IMR-90 (cell line): ENCODE results near the gene BTBD17. TPM values are rescaled to one million over a fixed set of nuclear protein-coding genes. Genes with fewer than 3 reads are reported as not detected.

ENCODE experiments used
- ATAC-seq: fragments of 200-7000 bp; cut with Tn5 transposase; 2 replicates; pipeline ENCODE4 v1.9.1; 2020; ENCODE audit warnings: low read depth, mild to moderate bottlenecking, moderate library complexity
- BruUV-seq: library from RNA; stranded (reverse); fragments of 400-500 nt; replicated peaks from 2 replicates; lab custom pipeline; 2021; lab: Mats Ljungman, UMichigan
- CTCF ChIA-PET: fragments of 300-600 bp; formaldehyde crosslinking; extraction: SDS; loops from one replicate; lab custom pipeline; 2021; ENCODE audit warnings: antibody characterized with exemption; lab: Yijun Ruan, JAX
- POLR2A ChIA-PET: fragments of 300-600 bp; sonication (Branson Sonifier 250); formaldehyde crosslinking; loops from one replicate; lab custom pipeline; 2022; ENCODE audit warnings: antibody characterized with exemption; ENCODE audit not compliant: unreplicated experiment; lab: Charles Lee
- DNase-seq: peaks from one replicate; pipeline ENCODE4 v3.0.0; 2013
- H2AFZ ChIP-seq: replicated peaks from 2 replicates; pipeline ENCODE3; 2013; ENCODE audit warnings: low read length, mild to moderate bottlenecking; ENCODE audit not compliant: poor library complexity
- H2AK5ac ChIP-seq: 2 replicates; pipeline ENCODE4 v1.6.1; 2013; ENCODE audit warnings: low read depth, low read length, inconsistent platforms
- H2AK9ac ChIP-seq: replicated peaks from 2 replicates; pipeline ENCODE3; 2013; ENCODE audit warnings: mild to moderate bottlenecking, low read depth, low read length, moderate library complexity; ENCODE audit not compliant: poor library complexity
- H2BK120ac ChIP-seq: 2 replicates; pipeline ENCODE4 v1.6.1; 2013; ENCODE audit warnings: low read depth, low read length, inconsistent platforms
- H2BK15ac ChIP-seq: 3 replicates; pipeline ENCODE4 v1.6.1; 2013; ENCODE audit warnings: low read depth, low read length, inconsistent platforms
- H2BK20ac ChIP-seq: 2 replicates; pipeline ENCODE4 v1.6.1; 2013; ENCODE audit warnings: low read depth, mild to moderate bottlenecking, inconsistent platforms, low read length, moderate library complexity
- H2BK5ac ChIP-seq: 2 replicates; pipeline ENCODE4 v1.6.1; 2013; ENCODE audit warnings: mild to moderate bottlenecking, low read depth, low read length, inconsistent platforms; ENCODE audit not compliant: poor library complexity, severe bottlenecking
- H3K14ac ChIP-seq: replicated peaks from 2 replicates; pipeline ENCODE4 v1.6.1; 2013; ENCODE audit warnings: low read depth, low read length, inconsistent platforms
- H3K18ac ChIP-seq: 2 replicates; pipeline ENCODE4 v1.6.1; 2013; ENCODE audit warnings: low read depth, low read length, control low read depth
- H3K23ac ChIP-seq: 2 replicates; pipeline ENCODE4 v1.6.1; 2013; ENCODE audit warnings: low read depth, low read length, inconsistent platforms
- H3K27ac ChIP-seq: 2 replicates; pipeline ENCODE4 v1.5.1; 2013; ENCODE audit warnings: mild to moderate bottlenecking, control low read depth, low read length; ENCODE audit not compliant: insufficient read depth
- H3K27me3 ChIP-seq: 2 replicates; pipeline ENCODE4 v1.6.1; 2013; ENCODE audit warnings: low read length; ENCODE audit not compliant: control insufficient read depth, insufficient read depth
- H3K36me3 ChIP-seq: 2 replicates; pipeline ENCODE4 v1.6.1; 2013; ENCODE audit warnings: low read length, mixed read lengths; ENCODE audit not compliant: control insufficient read depth, insufficient read depth
- H3K4ac ChIP-seq: 2 replicates; pipeline ENCODE4 v1.6.1; 2013; ENCODE audit warnings: low read depth, low read length, inconsistent platforms
- H3K4me1 ChIP-seq: 2 replicates; pipeline ENCODE4 v1.6.1; 2013; ENCODE audit warnings: low read length, mixed read lengths; ENCODE audit not compliant: control insufficient read depth, insufficient read depth
- H3K4me2 ChIP-seq: 2 replicates; pipeline ENCODE4 v1.6.1; 2013; ENCODE audit warnings: low read depth, mild to moderate bottlenecking, control low read depth, low read length, moderate library complexity
- H3K4me3 ChIP-seq: 2 replicates; pipeline ENCODE4 v1.5.1; 2013; ENCODE audit warnings: low read depth, mild to moderate bottlenecking, control low read depth, low read length, moderate library complexity; ENCODE audit not compliant: insufficient read depth
- H3K56ac ChIP-seq: 2 replicates; pipeline ENCODE4 v1.6.1; 2013; ENCODE audit warnings: low read length, inconsistent platforms; ENCODE audit not compliant: insufficient read depth; ENCODE audit errors: extremely low read depth
- H3K79me1 ChIP-seq, 2 experiments: 2 replicates each; pipeline ENCODE4 v1.6.1; 2013; ENCODE audit warnings: low read length in 2 of 2, inconsistent platforms in 1 of 2, low read depth in 1 of 2
- H3K9ac ChIP-seq: 2 replicates; pipeline ENCODE4 v1.6.1; 2013; ENCODE audit warnings: low read depth, low read length, control low read depth
- H3K9me1 ChIP-seq: 2 replicates; pipeline ENCODE4 v1.6.1; 2013; ENCODE audit warnings: low read length, inconsistent platforms; ENCODE audit not compliant: insufficient read depth
- H3K9me3 ChIP-seq: 2 replicates; pipeline ENCODE4 v1.6.1; 2013; ENCODE audit warnings: low read length; ENCODE audit not compliant: control insufficient read depth, insufficient read depth
- H4K20me1 ChIP-seq: 2 replicates; pipeline ENCODE4 v1.6.1; 2013; ENCODE audit warnings: low read length, inconsistent platforms; ENCODE audit not compliant: insufficient read depth
- H4K5ac ChIP-seq: 2 replicates; pipeline ENCODE4 v1.6.1; 2013; ENCODE audit warnings: mild to moderate bottlenecking, low read depth, low read length, control low read depth
- H4K8ac ChIP-seq, 2 experiments: 2 replicates each; pipeline ENCODE4 v1.6.1; 2013; ENCODE audit warnings: low read depth in 2 of 2, low read length in 2 of 2, control low read depth in 1 of 2, inconsistent platforms in 1 of 2
- H4K91ac ChIP-seq: 2 replicates; pipeline ENCODE4 v1.6.1; 2013; ENCODE audit warnings: low read depth, low read length, inconsistent platforms; ENCODE audit not compliant: insufficient read depth
- BHLHE40 ChIP-seq: fragments of 150-350 bp; IDR thresholded peaks from 2 replicates; pipeline ENCODE4 v1.6.1; 2016; ENCODE audit warnings: mild to moderate bottlenecking, low read depth, low read length
- CEBPB ChIP-seq: IDR thresholded peaks from 2 replicates; pipeline ENCODE4 v1.6.1; 2012; ENCODE audit warnings: low read depth, low read length, improper control_type of control experiment
- CHD1 ChIP-seq: IDR thresholded peaks from 2 replicates; pipeline ENCODE4 v1.6.1; 2012; ENCODE audit warnings: low read depth, low read length, improper control_type of control experiment
- ELK1 ChIP-seq: fragments of 150-350 bp; IDR thresholded peaks from 2 replicates; pipeline ENCODE4 v1.6.1; 2016; ENCODE audit warnings: low read depth, mild to moderate bottlenecking, low read length, moderate library complexity, borderline replicate concordance
- FOS ChIP-seq: fragments of 150-350 bp; IDR thresholded peaks from 2 replicates; pipeline ENCODE4 v1.6.1; 2016; ENCODE audit warnings: low read depth, low read length
- MAFK ChIP-seq: IDR thresholded peaks from 2 replicates; pipeline ENCODE4 v1.6.1; 2012; ENCODE audit warnings: low read depth, low read length, improper control_type of control experiment
- MAZ ChIP-seq: IDR thresholded peaks from 2 replicates; pipeline ENCODE4 v1.6.1; 2012; ENCODE audit warnings: low read depth, mild to moderate bottlenecking, low read length, improper control_type of control experiment, moderate library complexity, borderline replicate concordance
- NFE2L2 ChIP-seq: fragments of 150-350 bp; IDR thresholded peaks from 2 replicates; pipeline ENCODE4 v1.6.1; 2016; ENCODE audit warnings: low read depth, mild to moderate bottlenecking, low read length
- POLR2A ChIP-seq: IDR thresholded peaks from 2 replicates; pipeline ENCODE4 v1.6.1; 2012; ENCODE audit warnings: mild to moderate bottlenecking, low read depth, low read length
- RAD21 ChIP-seq: IDR thresholded peaks from 2 replicates; pipeline ENCODE4 v1.6.1; 2012; ENCODE audit warnings: low read length, improper control_type of control experiment
- RCOR1 ChIP-seq: IDR thresholded peaks from 2 replicates; pipeline ENCODE4 v1.6.1; 2012; ENCODE audit warnings: mild to moderate bottlenecking, low read length, improper control_type of control experiment; ENCODE audit not compliant: insufficient replicate concordance
- RFX5 ChIP-seq: IDR thresholded peaks from 2 replicates; pipeline ENCODE4 v1.8.0; 2012; ENCODE audit warnings: low read depth, mild to moderate bottlenecking, low read length, moderate library complexity
- WGBS, 2 experiments: methylation state at CpG; one replicate each; pipeline versions ENCODE4 v1.1.5 to v1.1.7; 2013; ENCODE audit warnings: missing lambda C conversion rate in 2 of 2; ENCODE audit not compliant: insufficient read length in 1 of 2; ENCODE audit errors: extremely low coverage in 2 of 2; 5-methylcytosine and 5-hydroxymethylcytosine counted together
- dilution Hi-C: fragments of 300-500 bp; cut with HindIII; formaldehyde crosslinking; loops from one replicate; pipeline ENCODE4 v1.14.3; 2018; ENCODE audit warnings: low sequenced_read_pairs; ENCODE audit not compliant: unreplicated experiment
- in situ Hi-C: fragments of 300-500 bp; cut with MboI; formaldehyde crosslinking; loops from 3 replicates; pipeline ENCODE4 v1.14.3; 2019; ENCODE audit warnings: low sequenced_read_pairs, inconsistent platforms, mixed read lengths
- intact Hi-C: fragments of 100-400 bp; cut with micrococcal nuclease; formaldehyde crosslinking; loops from 2 replicates; pipeline ENCODE4 v1.10.0; 2022
- polyA plus RNA-seq, 3 experiments: library from polyadenylated mRNA; depleted of rRNA; stranded (reverse); fragments of >200 nt; gene quantifications; 2 replicates each; pipeline ENCODE4 v1.2.3, GENCODE V29; 2012; ENCODE audit warnings: low replicate concordance in 1 of 3
- total RNA-seq: library from RNA; depleted of rRNA; stranded (reverse); fragments of >200 nt; gene quantifications from 2 replicates; pipeline ENCODE4 v1.2.3, GENCODE V29; 2012
- TF ChIP-seq, protein P1 (sequence below): conservative IDR thresholded peaks from 2 replicates; pipeline ENCODE4 v1.5.1; 2012; ENCODE audit warnings: mild to moderate bottlenecking, low read depth, low read length, improper control_type of control experiment

Gene BTBD17
- total and polyA plus RNA-seq, 2 of the 4 experiments (the other 2 are of a cell fraction) = not detected

- Histone ChIP-seq H2BK15ac (no peak overlapping the region), H2BK20ac (no peak overlapping the region), H3K9me3 (no peaks in the 10 kb centered on the region), H3K23ac (no peak overlapping the region), H3K4me1 (no peaks in the 10 kb centered on the region), H3K79me1 (no peaks in the 10 kb centered on the region), H3K9ac (no peak overlapping the region), H4K91ac (no peak overlapping the region), H3K36me3 (no peaks in the 10 kb centered on the region), H2AFZ (no peak overlapping the region), H3K14ac (no peak overlapping the region), H3K4me2 (no peak overlapping the region), H3K56ac (no peak overlapping the region), H2AK5ac (no peak overlapping the region), H4K8ac (no peak overlapping the region), H3K4ac (no peak overlapping the region), H2BK5ac (no peak overlapping the region), H4K20me1 (no peaks in the 10 kb centered on the region), H3K9me1 (no peaks in the 10 kb centered on the region), H4K5ac (no peak overlapping the region), H2AK9ac (no peak overlapping the region), H2BK120ac (no peak overlapping the region), H3K27ac (no peak overlapping the region), H3K18ac (no peak overlapping the region), H3K4me3 (no peak overlapping the region), H3K27me3 (no peaks in the 10 kb centered on the region; the same call in 1 of the 2 replicates)
- ATAC-seq (no peak), DNase-seq (no peak)
- in situ Hi-C loops (no loop called here), intact Hi-C loops (no loop called here), dilution Hi-C loops (no loop called here)
- CTCF ChIA-PET = no interaction called here
- no TSS peak for BruUV-seq
- TF ChIP-seq POLR2A (no peak), RFX5 (no peak), NFE2L2 (no peak), RAD21 (no peak), ELK1 (no peak), BHLHE40 (no peak), MAZ (no peak), MAFK (no peak), CHD1 (no peak), RCOR1 (no peak), FOS (no peak), CEBPB (no peak)
- TF ChIP-seq, protein P1, sequence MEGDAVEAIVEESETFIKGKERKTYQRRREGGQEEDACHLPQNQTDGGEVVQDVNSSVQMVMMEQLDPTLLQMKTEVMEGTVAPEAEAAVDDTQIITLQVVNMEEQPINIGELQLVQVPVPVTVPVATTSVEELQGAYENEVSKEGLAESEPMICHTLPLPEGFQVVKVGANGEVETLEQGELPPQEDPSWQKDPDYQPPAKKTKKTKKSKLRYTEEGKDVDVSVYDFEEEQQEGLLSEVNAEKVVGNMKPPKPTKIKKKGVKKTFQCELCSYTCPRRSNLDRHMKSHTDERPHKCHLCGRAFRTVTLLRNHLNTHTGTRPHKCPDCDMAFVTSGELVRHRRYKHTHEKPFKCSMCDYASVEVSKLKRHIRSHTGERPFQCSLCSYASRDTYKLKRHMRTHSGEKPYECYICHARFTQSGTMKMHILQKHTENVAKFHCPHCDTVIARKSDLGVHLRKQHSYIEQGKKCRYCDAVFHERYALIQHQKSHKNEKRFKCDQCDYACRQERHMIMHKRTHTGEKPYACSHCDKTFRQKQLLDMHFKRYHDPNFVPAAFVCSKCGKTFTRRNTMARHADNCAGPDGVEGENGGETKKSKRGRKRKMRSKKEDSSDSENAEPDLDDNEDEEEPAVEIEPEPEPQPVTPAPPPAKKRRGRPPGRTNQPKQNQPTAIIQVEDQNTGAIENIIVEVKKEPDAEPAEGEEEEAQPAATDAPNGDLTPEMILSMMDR = no peak
- no CpG with 5 or more reads among the region's 7 CpGs for WGBS, 2 experiments
- POLR2A ChIA-PET = no interaction called here
Measured at GRCh38 chr17:74332017-74332650, 29.5 kb downstream of the BTBD17 start.
